NB4 (cell line): ENCODE data around the gene CPE.

Experiments
- DNase-seq: peaks from one replicate; pipeline ENCODE4 v3.0.0; 2010; ENCODE audit warnings: low read depth
- H3K4me3 ChIP-seq: one replicate; pipeline ENCODE4 v1.5.1; 2011; ENCODE audit warnings: mild to moderate bottlenecking, low read depth, low read length, moderate library complexity
- CTCF ChIP-seq: IDR thresholded peaks from one replicate; pipeline ENCODE4 v1.5.1; 2012; ENCODE audit warnings: low read depth, low read length
- MAX ChIP-seq: IDR thresholded peaks from 2 replicates; pipeline ENCODE4 v1.6.1; 2011; ENCODE audit warnings: low read depth, low read length
- MYC ChIP-seq: IDR thresholded peaks from 2 replicates; pipeline ENCODE4 v1.6.1; 2011; ENCODE audit warnings: low read depth, low read length
- POLR2A ChIP-seq: IDR thresholded peaks from 2 replicates; pipeline ENCODE4 v1.6.1; 2011; ENCODE audit warnings: mild to moderate bottlenecking; ENCODE audit not compliant: insufficient read length; ENCODE audit errors: extremely low read depth

Gene CPE

GRCh38 chr4:165520086-165520485 lies 141.3 kb downstream of the CPE start:
- TF ChIP-seq POLR2A, result no peak
- TF ChIP-seq MAX, result no peak
- TF ChIP-seq CTCF, result no peak
- TF ChIP-seq MYC, result no peak
- no peak for DNase-seq

GRCh38 chr4:165522050-165522449 lies 143.2 kb downstream of the CPE start:
- no peak overlapping the region for H3K4me3 ChIP-seq
- no peak for DNase-seq
- TF ChIP-seq MAX (no peak), CTCF (no peak), POLR2A (no peak), MYC (no peak)

More at GRCh38 chr4:165520086-165520485, 141.3 kb downstream of the CPE start:
- no peak overlapping the region for H3K4me3 ChIP-seq

GRCh38 chr4:165524532-165525190 lies 145.9 kb downstream of the CPE start:
- DNase-seq, result no peak
- no peak overlapping the region for H3K4me3 ChIP-seq
- TF ChIP-seq MYC (no peak), CTCF (no peak), POLR2A (no peak), MAX (no peak)

GRCh38 chr4:165532976-165533375 lies 154.2 kb downstream of the CPE start:
- H3K4me3 ChIP-seq, result no peak overlapping the region
- no peak for TF ChIP-seq CTCF
- no peak for TF ChIP-seq POLR2A
- TF ChIP-seq MAX, result no peak
- TF ChIP-seq MYC, result no peak
- no peak for DNase-seq

GRCh38 chr4:165537028-165537648 lies 158.3 kb downstream of the CPE start:
- peak; percentile 56 for DNase-seq
- H3K4me3 ChIP-seq, result no peak overlapping the region
- TF ChIP-seq MAX (no peak), CTCF (peak; percentile 28), POLR2A (no peak)
